NCI-H82 (cell line): Measurements from ENCODE around the gene EHHADH.

Source experiments
- DNase-seq: peaks from one replicate; lab custom pipeline; 2025; lab: John Stamatoyannopoulos, UW

Gene EHHADH

GRCh38 chr3:185145511-185145910 lies 108.3 kb downstream of the EHHADH start:
- no peak for DNase-seq

GRCh38 chr3:185144784-185145183 lies 109.1 kb downstream of the EHHADH start:
- DNase-seq: no peak
